Right renal cortex interstitium (tissue), 3 donors: Measurements from ENCODE around the gene SLC43A2. TPM values are rescaled to one million over a fixed set of nuclear protein-coding genes. Genes with fewer than 3 reads are reported as not detected.
"Not testable (repeated sequence)": the region's sequence is repeated elsewhere in the genome, so short reads cannot be mapped to it uniquely, and the experiment has no call there.

ENCODE experiments used
- DNase-seq, 3 donors: peaks; one replicate each; pipeline ENCODE4 v3.0.0-alpha.2; 2013; ENCODE audit warnings: low read depth in 3 of 3, low spot score in 2 of 3
- polyA plus RNA-seq, 3 donors: library from polyadenylated mRNA; unstranded; fragments of 120-200 nt; gene quantifications; one replicate each; pipeline ENCODE4 v1.2.1, GENCODE V29; 2013; ENCODE audit not compliant: insufficient read length in 3 of 3

The SLC43A2 gene
- polyA plus RNA-seq, 3 donors: 28.8 to 33.5 (median 30.7) TPM

DNA sequence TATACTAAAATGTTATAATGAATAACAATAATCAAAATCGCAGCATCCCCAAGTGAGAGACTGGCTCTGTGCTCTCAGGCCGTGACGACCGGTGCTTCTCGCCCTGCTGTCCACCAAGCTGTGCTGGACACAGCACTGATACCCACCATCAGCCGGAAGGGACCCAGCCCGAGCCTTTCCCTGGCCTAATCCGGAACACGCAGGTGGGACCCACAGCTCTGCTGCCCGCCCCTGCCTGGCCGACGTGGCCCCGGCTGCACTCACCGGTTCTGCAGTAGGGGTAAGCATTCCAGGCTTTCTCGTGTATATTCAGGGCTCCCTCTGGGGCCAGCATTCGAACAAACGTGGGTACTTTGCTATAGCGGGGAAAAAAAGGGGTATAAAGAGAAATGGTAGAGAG is 80.6 kb downstream of the SLC43A2 start:
- no peak for DNase-seq

DNA sequence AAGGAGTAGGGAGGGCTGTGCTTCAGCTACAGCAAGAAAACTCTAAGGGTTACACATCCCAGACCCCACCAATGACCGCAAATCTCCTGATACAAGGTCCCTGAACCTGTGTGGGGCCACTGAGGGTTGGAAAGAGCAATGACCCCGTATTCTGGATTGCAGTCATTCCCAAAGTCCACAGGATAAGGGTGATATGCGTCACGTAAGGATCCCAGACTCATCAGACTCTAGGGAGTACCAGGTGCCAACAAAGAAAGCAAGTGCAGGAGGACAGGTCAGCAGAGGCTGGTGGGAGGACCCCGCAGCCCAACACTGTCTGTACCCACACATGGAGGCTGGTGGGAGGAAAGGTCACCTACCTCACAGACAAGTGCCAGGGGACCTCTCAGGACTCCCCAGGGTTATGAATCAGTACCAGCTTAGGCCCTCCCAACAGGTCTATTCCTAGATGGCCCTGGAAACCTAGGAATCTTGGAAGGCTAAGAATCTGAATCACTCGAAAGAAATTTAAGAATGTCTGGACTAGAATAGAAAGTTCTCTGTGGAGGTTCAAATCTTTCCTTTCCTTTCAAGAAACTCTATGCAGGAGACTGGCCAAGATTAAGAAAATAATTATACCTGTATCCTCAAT is 82.2 kb downstream of the SLC43A2 start:
- no peak for DNase-seq

- DNase-seq: no peak
Observed at GRCh38 chr17:1545618-1546017, 83.0 kb downstream of the SLC43A2 start.

- no peak for DNase-seq
Observed at GRCh38 chr17:1542316-1542715, 86.3 kb downstream of the SLC43A2 start.

GRCh38 chr17:1541367-1541904 is 87.2 kb downstream of the SLC43A2 start:
- no peak for DNase-seq

GRCh38 chr17:1539811-1540210 is 88.8 kb downstream of the SLC43A2 start:
- no peak for DNase-seq

DNA sequence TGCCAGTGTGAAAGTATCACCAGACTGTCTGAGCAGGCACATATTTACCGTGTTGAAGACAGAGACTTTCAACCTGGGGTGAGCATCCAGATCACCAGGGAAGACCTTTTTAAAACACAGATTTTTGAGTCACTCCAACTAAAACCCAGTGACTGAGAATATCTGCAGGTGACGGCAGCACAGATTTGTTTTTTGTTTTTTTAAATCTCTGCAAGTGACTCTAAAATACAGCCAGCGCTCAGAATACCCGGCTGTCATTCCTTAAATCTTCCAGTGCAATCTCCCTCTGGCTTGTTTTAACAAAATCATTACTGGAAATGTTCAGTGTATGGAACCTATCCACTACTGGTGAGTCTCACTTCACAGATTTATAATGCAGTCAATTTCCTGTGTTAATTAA is 92.9 kb downstream of the SLC43A2 start:
- no peak for DNase-seq

GRCh38 chr17:1533661-1534325 is 94.8 kb downstream of the SLC43A2 start:
- no peak for DNase-seq

DNA sequence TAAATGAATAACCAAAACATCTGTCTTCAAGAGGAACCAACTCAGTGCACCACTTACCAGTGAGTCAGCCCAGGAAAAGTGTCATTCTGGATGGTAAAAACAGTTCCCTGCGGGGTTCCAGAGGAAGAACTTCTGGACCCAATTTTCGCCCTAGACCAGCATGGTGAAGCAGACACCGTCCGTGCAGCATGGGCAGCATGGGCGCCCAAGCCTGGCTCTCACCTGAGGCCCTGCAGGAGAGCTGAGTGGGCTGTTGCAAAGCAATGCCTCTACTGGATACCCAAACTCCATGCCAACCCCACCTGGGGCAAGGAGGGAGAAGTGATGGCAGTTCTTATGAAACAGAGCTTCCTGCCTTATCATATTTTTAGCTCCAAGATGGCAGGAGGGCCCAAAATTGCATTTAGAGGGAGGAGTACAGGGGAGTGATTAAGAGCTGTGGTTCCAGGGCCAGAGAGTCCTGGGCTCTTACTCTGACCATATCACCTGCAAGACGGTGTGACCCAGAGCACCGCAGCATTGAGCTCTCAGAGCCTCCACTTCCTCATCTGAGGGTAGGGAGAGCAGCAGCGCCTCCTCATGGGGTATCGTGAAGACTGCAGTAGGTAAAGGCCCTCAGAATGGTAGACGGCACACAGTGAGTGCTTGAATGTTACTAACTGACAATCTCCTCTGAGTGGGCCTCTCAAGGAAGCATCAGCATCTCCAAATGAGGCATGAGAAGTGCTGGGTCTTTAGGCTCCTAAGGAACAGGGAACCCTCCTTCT is 95.6 kb downstream of the SLC43A2 start:
- no peak for DNase-seq

- DNase-seq: no peak
Observed at GRCh38 chr17:1529863-1530262, 98.8 kb downstream of the SLC43A2 start.

DNA sequence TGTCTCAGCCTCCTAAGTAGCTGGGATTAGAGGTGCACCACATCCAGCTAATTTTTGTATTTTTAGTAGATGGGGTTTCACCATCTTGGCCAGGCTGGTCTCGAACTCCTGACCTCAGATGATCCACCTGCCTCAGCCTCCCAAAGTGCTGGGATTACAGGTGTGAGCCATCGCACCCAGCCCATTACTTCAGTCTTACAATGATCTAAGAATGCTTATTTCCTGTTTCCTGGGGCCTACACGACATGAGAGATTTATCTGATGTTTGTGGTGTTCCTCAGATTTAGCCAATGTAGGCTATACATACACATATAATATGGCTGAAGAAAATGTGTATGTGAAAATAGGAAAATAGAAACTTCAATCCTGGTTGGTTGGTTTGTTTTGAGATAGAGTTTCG is 101.8 kb downstream of the SLC43A2 start:
- not testable (repeated sequence) for DNase-seq

GRCh38 chr17:1522626-1523025 is 106.0 kb downstream of the SLC43A2 start:
- no peak for DNase-seq

DNA sequence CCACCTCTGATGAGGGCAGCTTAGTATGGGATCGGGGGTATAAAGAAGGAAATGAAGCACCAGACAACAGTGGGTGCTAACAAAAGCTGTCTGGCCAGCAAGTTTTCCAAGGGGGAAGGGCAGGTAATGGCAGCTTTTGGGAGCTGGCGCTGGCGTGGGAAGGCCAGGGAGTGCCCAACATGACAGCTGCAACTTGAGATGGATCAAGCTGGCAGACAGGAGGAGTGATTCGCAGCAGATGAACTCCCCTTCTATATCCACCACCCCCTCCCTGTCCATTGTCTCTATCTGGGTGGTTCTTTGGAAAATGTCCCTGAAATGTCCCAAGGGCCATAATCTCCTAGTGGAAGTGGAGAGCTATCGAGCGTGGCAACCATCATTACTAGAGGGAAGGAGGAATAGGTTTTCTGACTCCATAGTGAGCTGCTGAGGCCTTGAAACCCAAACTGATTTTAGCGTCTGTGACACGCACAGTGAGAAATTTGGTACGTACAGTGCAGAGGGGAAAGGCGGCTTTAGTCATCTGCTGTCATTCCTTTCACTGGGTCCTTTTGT is 107.5 kb downstream of the SLC43A2 start:
- DNase-seq: no peak

GRCh38 chr17:1519678-1520077 is 109.0 kb downstream of the SLC43A2 start:
- DNase-seq: no peak

Other genes starting within 250 kb of the SLC43A2 start
- gene YWHAE, start 228.6 kb downstream of the SLC43A2 start, polyA plus RNA-seq: 1,000 to 10,000 TPM; 1,197 to 1,229 (median 1,228) TPM
- gene CRK, start 172.6 kb downstream of the SLC43A2 start, polyA plus RNA-seq: 10 to 100 TPM; 65.2 to 69.7 (median 69.4) TPM
- gene MYO1C, start 136.1 kb downstream of the SLC43A2 start, polyA plus RNA-seq: 10 to 100 TPM; 66.4 to 70.2 (median 70.0) TPM
- 10 to 100 TPM; 17.6 to 20.6 (median 19.5) TPM for gene INPP5K, start 112.2 kb downstream of the SLC43A2 start, polyA plus RNA-seq
- 10 to 100 TPM; 77.4 to 85.0 (median 84.3) TPM for gene PITPNA, start 66.0 kb downstream of the SLC43A2 start, polyA plus RNA-seq
- 1 to 10 TPM; 5.0 to 5.5 (median 5.3) TPM for gene SCARF1, start 16.9 kb upstream of the SLC43A2 start, polyA plus RNA-seq
- gene RILP, start 21.0 kb upstream of the SLC43A2 start, polyA plus RNA-seq: 1 to 10 TPM; 3.0 to 4.0 (median 3.9) TPM
- 100 to 1,000 TPM; 325 to 348 (median 335) TPM for gene PRPF8, start 56.0 kb upstream of the SLC43A2 start, polyA plus RNA-seq
- 1 to 10 TPM; 5.6 to 6.2 (median 5.9) TPM for gene TLCD2, start 81.5 kb upstream of the SLC43A2 start, polyA plus RNA-seq
- gene WDR81, start 95.9 kb upstream of the SLC43A2 start, polyA plus RNA-seq: 10 to 100 TPM; 10.8 to 15.5 (median 12.1) TPM
- gene SERPINF2, start 114.0 kb upstream of the SLC43A2 start, polyA plus RNA-seq: 10 to 100 TPM; 68.0 to 90.0 (median 73.3) TPM
- gene SERPINF1, start 133.2 kb upstream of the SLC43A2 start, polyA plus RNA-seq: 100 to 1,000 TPM; 126 to 212 (median 153) TPM
- 10 to 100 TPM; 11.7 to 13.4 (median 12.2) TPM for gene SMYD4, start 201.1 kb upstream of the SLC43A2 start, polyA plus RNA-seq
- 100 to 1,000 TPM; 120 to 145 (median 132) TPM for gene RPA1, start 201.2 kb upstream of the SLC43A2 start, polyA plus RNA-seq